SJSA1 (cell line): ENCODE data around the gene TMA7B. TPM values are rescaled to one million over a fixed set of nuclear protein-coding genes. Genes with fewer than 3 reads are reported as not detected.
"Not testable (repeated sequence)": the region's sequence is repeated elsewhere in the genome, so short reads cannot be mapped to it uniquely, and the experiment has no call there.

Source experiments
- DNase-seq, 2 experiments: peaks; one replicate each; pipeline ENCODE4 v3.0.0-alpha.2; 2015 to 2020; ENCODE audit warnings: low spot score in 2 of 2, low read depth in 1 of 2
- H3K27ac ChIP-seq: fragments of 250-450 bp; sonication (Bioruptor Pico); 2 replicates; pipeline ENCODE4 v1.5.1; 2020; ENCODE audit warnings: mild to moderate bottlenecking, moderate library complexity
- H3K27me3 ChIP-seq: fragments of 250-450 bp; sonication (Bioruptor Pico); replicated peaks from 2 replicates; pipeline ENCODE4 v1.5.1; 2020; ENCODE audit warnings: mild to moderate bottlenecking, moderate library complexity
- H3K36me3 ChIP-seq: fragments of 250-450 bp; sonication (Bioruptor Pico); 2 replicates; pipeline ENCODE4 v1.5.1; 2020; ENCODE audit warnings: mild to moderate bottlenecking
- H3K4me1 ChIP-seq: fragments of 250-450 bp; sonication (Bioruptor Pico); replicated peaks from 2 replicates; pipeline ENCODE4 v1.6.1; 2021; ENCODE audit warnings: mild to moderate bottlenecking
- H3K4me3 ChIP-seq: fragments of 250-450 bp; sonication (Bioruptor Pico); 2 replicates; pipeline ENCODE4 v1.5.1; 2020; ENCODE audit warnings: mild to moderate bottlenecking
- H3K9me3 ChIP-seq: fragments of 250-450 bp; sonication (Bioruptor Pico); replicated peaks from 2 replicates; pipeline ENCODE4 v1.5.1; 2020; ENCODE audit warnings: mild to moderate bottlenecking
- total RNA-seq: library from RNA; depleted of rRNA; stranded (reverse); fragments of >200 nt; shearing (Covaris generic); gene quantifications from 2 replicates; pipeline ENCODE4 v1.2.3, GENCODE V29; 2014

The TMA7B gene
- total RNA-seq, 1 experiment from 2014 or later: not detected

GRCh38 chr22:39991159-39991860 lies 31.1 kb downstream of the TMA7B start:
- Histone ChIP-seq H3K4me1 (no peaks in the 10 kb centered on the region), H3K27ac (no peak overlapping the region), H3K9me3 (no peaks in the 10 kb centered on the region), H3K4me3 (no peak overlapping the region), H3K36me3 (no peaks in the 10 kb centered on the region), H3K27me3 (no peaks in the 10 kb centered on the region)
- DNase-seq: no peak

DNA sequence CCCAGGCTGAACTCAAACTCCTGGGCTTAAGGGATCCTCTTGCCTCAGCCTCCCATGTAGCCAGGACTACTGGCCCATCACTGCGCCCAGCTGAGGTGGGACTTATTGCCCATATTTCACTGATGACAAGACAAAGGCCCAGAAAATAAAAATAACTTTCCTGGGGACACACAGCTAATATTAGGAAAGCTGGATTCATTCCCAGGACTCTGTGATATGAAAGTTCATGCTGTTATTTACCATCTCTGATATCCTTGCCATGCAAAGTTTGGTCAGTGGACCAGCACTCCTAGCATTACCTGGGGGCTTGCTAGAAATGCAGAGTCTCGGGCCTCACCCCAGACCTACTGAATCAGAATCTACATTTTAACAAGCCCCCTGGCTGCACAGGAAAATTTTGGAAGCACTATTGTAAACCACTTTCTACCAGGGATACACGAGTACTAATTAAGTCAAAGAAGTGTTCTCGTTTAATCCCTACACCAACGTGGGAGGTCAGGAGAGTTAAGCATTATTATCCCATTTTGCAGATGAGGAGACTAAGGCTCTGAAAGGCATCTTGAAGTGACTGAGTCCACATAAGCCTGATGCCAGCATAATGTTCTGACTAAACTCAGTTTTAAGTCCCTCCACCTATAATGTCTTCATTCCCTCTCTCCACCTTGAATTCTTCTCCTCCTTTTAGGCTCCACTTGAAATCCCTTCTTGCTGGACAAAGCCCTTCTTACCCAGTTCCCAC lies 32.1 kb downstream of the TMA7B start:
- H3K9me3 ChIP-seq: no peaks in the 10 kb centered on the region
- H3K36me3 ChIP-seq: no peaks in the 10 kb centered on the region
- no peak overlapping the region for H3K4me3 ChIP-seq
- no peaks in the 10 kb centered on the region for H3K4me1 ChIP-seq
- H3K27me3 ChIP-seq: no peaks in the 10 kb centered on the region
- DNase-seq: no peak
- H3K27ac ChIP-seq: no peak overlapping the region

- H3K4me1 ChIP-seq, H3K4me3 ChIP-seq, H3K36me3 ChIP-seq, H3K27me3 ChIP-seq, DNase-seq, H3K27ac ChIP-seq, H3K9me3 ChIP-seq: not testable (repeated sequence)
Observed at GRCh38 chr22:39992894-39993293, 32.7 kb downstream of the TMA7B start.

GRCh38 chr22:39994041-39994565 lies 33.9 kb downstream of the TMA7B start:
- H3K4me1 ChIP-seq: no peaks in the 10 kb centered on the region
- no peaks in the 10 kb centered on the region for H3K9me3 ChIP-seq
- no peaks in the 10 kb centered on the region for H3K27me3 ChIP-seq
- H3K27ac ChIP-seq: no peak overlapping the region
- no peak overlapping the region for H3K4me3 ChIP-seq
- no peaks in the 10 kb centered on the region for H3K36me3 ChIP-seq
- DNase-seq: no peak

GRCh38 chr22:39994566-39995392 lies 34.6 kb downstream of the TMA7B start, which contains the start of gene FAM83F:
Gene FAM83F (plus strand): TSS chr22:39994954. CDS start chr22:39995043, 89 bp downstream.
- Histone ChIP-seq H3K4me3 (no peak within 1 kb of the TSS), H3K36me3 (no peaks in the 10 kb centered on the region), H3K27ac (no peak within 1 kb of the TSS), H3K9me3 (no peaks in the 10 kb centered on the region), H3K27me3 (no peaks in the 10 kb centered on the region), H3K4me1 (no peaks in the 10 kb centered on the region)
- no peak for DNase-seq

DNA sequence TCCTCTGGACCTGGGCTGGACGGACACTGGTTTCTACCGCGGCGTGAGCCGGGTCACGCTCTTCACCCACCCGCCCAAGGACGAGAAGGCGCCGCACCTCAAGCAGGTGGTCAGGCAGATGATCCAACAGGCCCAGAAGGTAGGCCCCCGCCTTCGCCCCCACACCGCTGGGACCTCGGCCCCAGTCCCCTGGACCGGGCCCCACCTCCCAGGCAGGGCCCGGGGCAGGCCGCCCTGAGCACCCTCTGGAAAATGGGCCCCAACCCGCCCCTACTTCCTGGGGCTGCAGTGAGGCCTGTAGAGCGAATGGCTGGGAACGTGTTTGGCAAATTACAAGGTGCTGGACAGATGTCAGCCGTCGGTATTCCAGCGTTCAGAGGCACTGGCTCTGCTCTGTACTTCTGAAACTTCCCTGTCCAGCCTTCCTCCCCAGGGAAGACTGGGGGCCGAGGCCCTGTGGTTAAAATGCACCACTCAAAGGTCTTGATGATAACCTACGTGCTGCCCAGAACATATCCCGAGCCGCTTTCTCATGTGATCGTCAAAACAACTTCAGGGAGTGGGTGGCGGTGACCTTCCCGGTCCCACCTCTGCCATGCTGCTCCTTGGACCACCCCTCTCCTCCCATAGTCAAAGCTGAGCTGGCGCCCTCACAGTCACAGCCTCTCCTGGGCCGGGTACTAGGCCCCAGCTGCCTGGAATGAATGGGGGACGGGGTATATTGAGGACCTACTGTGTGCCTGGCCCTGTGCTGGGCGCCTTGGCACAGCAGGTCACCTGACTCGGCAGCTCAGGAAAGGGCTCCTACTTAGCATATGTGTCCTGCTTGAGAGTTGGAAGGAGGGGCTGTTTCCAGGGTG lies 35.4 kb downstream of the TMA7B start:
- Histone ChIP-seq H3K36me3 (no peaks in the 10 kb centered on the region), H3K4me3 (no peak overlapping the region), H3K27ac (no peak overlapping the region), H3K27me3 (no peaks in the 10 kb centered on the region), H3K4me1 (no peaks in the 10 kb centered on the region), H3K9me3 (no peaks in the 10 kb centered on the region)
- DNase-seq: no peak

DNA sequence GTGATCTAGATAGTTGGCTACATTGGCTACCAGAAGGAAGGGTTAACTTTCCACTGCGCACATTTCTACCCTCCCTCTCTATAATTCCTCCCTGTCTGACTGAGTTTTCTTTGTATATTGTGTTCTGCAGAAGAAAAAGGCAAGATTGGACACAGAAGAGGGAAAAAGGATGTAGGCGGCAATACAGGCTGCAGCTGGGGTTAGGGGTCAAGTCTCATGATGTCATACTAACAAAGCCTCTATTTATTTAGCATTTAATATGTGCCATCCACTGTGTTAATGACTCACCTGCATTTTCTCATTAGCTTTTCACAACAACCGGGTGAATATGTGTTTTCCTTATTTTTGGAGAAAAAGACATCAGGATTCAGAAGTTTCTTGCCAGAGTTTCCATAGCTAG lies 36.5 kb downstream of the TMA7B start:
- no peak overlapping the region for H3K27ac ChIP-seq
- DNase-seq: no peak
- no peaks in the 10 kb centered on the region for H3K27me3 ChIP-seq
- no peak overlapping the region for H3K4me3 ChIP-seq
- no peaks in the 10 kb centered on the region for H3K36me3 ChIP-seq
- H3K4me1 ChIP-seq: no peaks in the 10 kb centered on the region
- no peaks in the 10 kb centered on the region for H3K9me3 ChIP-seq

- H3K27me3 ChIP-seq: no peaks in the 10 kb centered on the region
- H3K4me1 ChIP-seq: no peaks in the 10 kb centered on the region
- H3K4me3 ChIP-seq: no peak overlapping the region
- no peaks in the 10 kb centered on the region for H3K36me3 ChIP-seq
- no peak for DNase-seq
- no peak overlapping the region for H3K27ac ChIP-seq
- no peaks in the 10 kb centered on the region for H3K9me3 ChIP-seq
Observed at GRCh38 chr22:39997421-39997820, 37.2 kb downstream of the TMA7B start.

DNA sequence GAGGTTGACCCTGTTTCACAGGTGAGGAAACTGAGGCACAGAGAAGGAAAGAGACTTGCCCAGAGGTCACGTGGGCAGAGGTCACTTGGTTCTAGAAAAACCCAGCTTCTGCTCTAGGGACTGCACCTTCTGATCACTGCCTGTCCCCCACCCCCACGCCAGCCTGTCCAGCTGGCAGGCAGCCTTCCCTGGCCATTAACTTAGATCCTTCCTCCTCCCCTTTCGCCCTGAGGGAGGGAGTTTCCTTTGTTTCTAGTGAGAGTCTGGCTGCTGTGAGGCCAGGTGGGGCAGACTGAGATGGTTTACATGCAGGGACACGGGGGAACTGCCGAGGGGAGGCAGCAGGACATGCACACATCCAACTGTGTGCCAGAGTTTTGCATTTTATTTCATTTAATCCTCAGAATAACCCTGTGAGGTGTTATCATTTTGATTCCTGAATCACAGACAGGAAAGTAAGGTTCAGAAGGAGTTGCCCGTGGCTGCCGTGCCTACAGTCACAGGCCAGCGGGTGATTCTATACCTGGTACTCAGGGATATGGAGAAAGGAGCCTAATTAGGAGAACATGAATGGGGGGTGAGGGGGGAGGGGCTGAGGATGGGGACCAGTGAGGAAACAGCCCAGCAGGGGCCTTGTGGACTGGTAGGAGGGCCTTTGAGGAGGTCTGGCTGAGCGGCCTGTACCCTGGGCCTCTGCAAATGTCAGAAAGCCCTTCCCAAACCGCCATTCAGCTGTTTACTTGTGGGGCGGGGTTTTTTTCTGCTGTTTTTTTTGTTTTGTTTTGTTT lies 37.9 kb downstream of the TMA7B start:
- no peak overlapping the region for H3K27ac ChIP-seq

DNA sequence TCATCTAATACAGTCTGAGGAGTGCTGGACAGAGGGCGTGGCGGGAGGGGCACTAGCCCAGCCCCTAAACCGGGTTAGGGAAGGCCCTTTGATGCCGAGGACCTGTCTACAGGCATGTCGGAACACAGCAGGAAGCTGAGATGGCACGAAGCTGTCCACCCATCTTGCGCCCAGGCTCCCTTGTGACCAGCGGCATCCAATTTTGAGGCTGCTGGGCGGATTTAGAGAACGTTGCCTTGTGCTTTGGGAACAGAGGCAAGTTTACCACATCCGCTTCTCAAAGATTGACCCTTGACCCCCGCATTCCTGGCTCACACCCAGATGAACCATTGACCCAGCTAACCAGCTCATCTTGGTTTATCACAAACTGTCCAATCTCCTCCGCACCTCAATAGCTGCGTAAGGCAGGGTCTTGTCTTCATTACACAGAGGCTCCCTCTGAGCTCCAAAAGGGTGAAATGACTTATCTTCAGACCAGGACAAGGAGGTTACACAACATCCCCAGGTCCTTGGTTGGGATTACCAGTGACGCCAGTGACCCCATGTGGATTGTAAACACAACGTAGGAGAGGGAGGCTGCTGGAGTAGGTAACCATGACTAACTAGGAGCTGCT lies 39.1 kb downstream of the TMA7B start:
- H3K36me3 ChIP-seq: no peaks in the 10 kb centered on the region
- H3K4me3 ChIP-seq: no peak overlapping the region
- no peaks in the 10 kb centered on the region for H3K9me3 ChIP-seq
- DNase-seq: no peak
- no peaks in the 10 kb centered on the region for H3K27me3 ChIP-seq
- H3K4me1 ChIP-seq: no peaks in the 10 kb centered on the region
- H3K27ac ChIP-seq: no peak overlapping the region

More for the DNA sequence above, 37.9 kb downstream of the TMA7B start:
- no peaks in the 10 kb centered on the region for H3K27me3 ChIP-seq
- H3K9me3 ChIP-seq: no peaks in the 10 kb centered on the region
- peak in 1 of 2 experiments; percentile 10 for DNase-seq
- H3K4me1 ChIP-seq: no peaks in the 10 kb centered on the region
- no peaks in the 10 kb centered on the region for H3K36me3 ChIP-seq
- no peak overlapping the region for H3K4me3 ChIP-seq

GRCh38 chr22:40000171-40000570 lies 40.0 kb downstream of the TMA7B start:
- no peaks in the 10 kb centered on the region for H3K4me1 ChIP-seq
- no peak for DNase-seq
- H3K4me3 ChIP-seq: no peak overlapping the region
- no peaks in the 10 kb centered on the region for H3K9me3 ChIP-seq
- H3K27ac ChIP-seq: no peak overlapping the region
- no peaks in the 10 kb centered on the region for H3K27me3 ChIP-seq
- H3K36me3 ChIP-seq: no peaks in the 10 kb centered on the region

DNA sequence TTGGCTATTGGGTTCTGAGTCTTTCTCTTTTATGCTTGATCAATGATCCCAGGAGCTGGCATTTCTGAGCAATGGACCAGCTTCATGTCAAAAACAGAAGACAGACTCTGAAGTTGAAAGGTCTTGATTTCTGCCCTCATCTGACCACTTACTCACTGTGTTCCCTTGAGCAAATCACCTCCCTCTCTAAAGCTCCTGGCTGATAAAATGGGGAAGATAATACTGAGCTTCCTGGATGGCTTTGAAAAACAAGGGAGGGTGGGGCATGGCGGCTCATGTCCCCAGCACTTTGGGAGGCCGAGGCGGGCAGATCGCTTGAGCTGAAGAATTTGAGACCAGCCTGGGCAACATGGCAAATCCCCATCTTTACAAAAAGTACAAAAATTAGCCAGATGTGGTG lies 40.9 kb downstream of the TMA7B start:
- Histone ChIP-seq H3K4me3 (no peak overlapping the region), H3K27ac (no peak overlapping the region), H3K9me3 (no peaks in the 10 kb centered on the region), H3K27me3 (no peaks in the 10 kb centered on the region), H3K36me3 (no peaks in the 10 kb centered on the region), H3K4me1 (no peaks in the 10 kb centered on the region)
- no peak for DNase-seq
